Measurements from ENCODE around the gene PRICKLE3. TPM values are rescaled to one million over a fixed set of nuclear protein-coding genes. Genes with fewer than 3 reads are reported as not detected.
"Not testable (repeated sequence)": the region's sequence is repeated elsewhere in the genome, so short reads cannot be mapped to it uniquely, and the experiment has no call there.

PRICKLE3 gene
- total RNA-seq, 1 donor from 2014 or later = 9.7 TPM

- no peak for DNase-seq
Measured at GRCh38 chrX:49179358-49179757, 6.8 kb downstream of the PRICKLE3 start.

DNA sequence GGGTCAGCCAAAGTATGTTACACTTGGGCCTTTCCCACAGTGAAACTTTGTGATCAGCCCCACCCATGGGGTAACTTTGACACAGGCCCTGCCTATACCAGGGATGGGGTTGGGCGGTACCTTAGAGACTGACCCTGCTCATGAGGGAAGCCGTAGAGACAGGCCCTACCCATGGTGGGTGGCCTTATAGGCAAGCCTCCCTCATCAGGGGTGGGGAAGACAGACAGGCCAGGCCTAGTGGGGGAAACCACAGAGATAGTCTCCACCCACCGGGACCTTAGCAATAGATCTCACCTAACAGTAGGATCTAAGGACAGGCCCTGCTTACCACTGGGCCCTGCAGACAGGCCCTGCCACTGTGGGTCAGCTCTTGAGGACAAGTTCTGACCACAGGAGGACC lies 7.6 kb downstream of the PRICKLE3 start:
- no peak for DNase-seq

GRCh38 chrX:49177873-49178480 lies 8.2 kb downstream of the PRICKLE3 start:
- DNase-seq = no peak

GRCh38 chrX:49177338-49177833 lies 8.8 kb downstream of the PRICKLE3 start:
- DNase-seq = no peak

DNA sequence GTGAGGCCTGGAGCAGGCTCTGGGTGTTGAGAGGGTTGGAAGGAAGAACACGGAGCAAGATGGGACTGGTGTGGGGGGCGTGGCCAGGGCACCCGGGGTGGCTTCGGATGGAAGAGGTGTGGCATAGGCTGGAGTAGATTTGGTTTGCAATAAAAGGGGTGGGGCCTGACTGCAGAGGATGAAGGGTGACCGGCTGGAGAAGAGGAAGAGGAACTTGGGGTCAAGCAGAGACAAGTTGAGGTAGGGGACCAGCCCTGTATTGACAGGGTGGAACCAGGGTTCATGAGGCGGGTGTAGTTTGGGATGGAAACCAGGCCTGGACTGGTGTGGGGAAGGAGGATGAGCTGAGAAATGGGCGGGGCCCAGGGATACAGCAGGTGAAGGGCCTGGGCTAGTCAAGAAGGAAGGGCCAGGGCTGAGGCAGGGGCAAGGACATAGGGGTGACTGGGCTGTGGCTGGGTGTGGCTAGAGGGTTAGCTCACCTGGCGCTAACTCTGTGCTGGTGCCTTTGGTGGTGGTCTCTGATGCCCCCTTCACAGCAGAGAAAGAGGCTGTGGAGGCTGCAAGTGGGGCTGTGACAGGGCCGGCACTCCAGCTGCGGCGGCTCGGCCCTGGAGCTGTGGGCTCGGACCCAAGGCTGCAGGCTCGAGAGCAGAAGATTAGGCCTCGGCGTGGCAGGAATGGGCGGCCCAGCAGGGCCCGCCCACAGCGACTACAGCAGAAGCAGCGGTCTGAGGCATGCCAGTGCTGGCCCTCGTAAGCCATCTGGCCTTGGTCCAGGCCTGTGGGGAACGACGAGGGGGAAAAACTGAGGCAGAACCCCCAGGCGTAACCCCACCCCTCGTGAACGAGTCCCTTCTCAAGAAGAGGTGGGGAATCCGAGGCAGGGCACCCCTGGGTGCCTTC lies 9.5 kb downstream of the PRICKLE3 start:
- no peak for DNase-seq

DNA sequence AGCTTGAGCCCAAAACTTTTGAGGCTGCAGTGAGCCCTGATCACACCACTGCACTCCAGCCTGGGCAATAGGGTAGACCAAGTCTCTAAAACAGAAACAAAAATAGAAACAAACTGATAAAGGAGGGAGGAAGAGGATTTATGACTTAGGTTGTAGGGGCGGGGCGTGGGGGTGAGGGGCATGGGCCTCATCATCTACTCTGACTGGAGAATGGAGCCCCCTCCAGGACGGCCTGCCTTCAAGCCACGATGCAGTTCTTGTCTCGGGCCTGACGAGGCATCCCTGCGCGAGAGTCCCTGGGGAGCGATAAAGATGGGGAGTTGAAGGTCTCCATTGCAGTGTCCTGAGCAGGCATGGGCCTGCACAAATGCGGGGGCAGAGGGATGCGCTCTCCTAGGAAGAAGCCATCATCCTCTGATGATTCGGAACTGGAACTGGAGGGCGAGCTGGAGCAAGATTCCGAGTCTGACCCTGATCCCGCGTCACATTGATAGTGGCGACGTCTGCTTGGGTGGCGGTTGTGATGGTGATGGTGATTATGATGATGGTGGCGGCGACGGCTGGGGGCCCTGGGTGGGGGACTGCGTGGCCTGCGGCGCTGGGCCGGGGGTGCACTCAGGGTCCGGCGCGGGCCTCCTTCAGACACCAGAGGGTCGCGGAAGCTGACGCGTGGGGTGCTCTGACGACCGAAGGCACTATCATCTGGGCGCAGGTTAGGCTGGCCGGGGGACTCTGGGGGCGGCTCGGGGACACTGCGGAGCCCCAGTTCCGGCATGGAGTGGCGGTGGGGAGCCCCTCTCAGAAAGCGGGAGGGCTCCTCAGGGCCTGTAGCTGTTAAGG lies 10.5 kb downstream of the PRICKLE3 start:
- DNase-seq = no peak

DNA sequence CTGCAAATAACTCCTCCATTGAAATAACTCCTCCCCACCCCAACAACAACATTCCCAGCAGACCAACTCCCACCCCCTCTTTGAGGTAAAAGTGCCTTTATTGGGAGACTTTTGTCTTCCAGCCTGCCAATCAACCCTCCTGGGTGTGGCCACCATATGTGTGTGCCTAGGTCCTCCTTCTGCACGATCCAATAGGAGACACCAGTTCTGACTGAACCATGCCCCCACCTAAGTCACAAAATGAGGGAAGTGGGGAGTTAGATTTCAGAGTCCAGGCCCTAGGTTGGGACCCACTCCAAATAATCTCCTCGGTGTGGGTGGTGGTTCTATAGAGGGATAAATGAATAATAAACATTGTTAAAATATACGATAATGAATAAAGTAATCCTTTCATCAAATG lies 11.4 kb downstream of the PRICKLE3 start:
- DNase-seq = no peak

GRCh38 chrX:49173544-49173943 lies 12.6 kb downstream of the PRICKLE3 start:
- DNase-seq = not testable (repeated sequence)

DNA sequence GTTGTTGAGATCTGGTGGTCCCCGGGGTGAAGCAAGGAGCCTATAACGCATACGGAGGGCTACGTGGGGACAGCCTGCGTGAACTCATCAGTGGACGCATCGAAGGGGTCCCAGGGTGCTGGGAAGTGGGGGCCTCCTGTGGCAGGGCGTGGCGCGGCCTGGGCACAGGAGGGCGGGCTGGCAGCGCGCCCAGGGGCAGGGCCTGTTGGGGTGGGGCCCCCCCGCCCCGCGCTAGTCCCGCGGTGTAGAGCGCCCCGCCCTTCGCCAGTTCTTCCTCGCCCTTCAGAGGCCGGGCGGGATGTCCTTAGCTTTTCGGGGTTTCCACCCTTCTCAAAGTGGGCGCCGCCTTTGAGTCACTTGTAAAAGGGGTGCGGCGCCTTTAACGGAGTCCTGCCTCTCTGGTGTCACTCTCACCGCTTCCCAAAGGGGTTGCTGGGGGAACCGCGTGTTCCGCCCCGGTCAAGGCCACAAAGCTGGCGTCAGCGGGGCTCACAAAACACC lies 13.8 kb downstream of the PRICKLE3 start:
- DNase-seq = peak; percentile 47

GRCh38 chrX:49171752-49172279 lies 14.4 kb downstream of the PRICKLE3 start, which contains the start of gene PLP2:
Gene PLP2, plus strand, starts transcription at chrX:49171898. Its CDS starts 103 bp downstream, at chrX:49172001.
- peak; percentile 56 for DNase-seq

DNA sequence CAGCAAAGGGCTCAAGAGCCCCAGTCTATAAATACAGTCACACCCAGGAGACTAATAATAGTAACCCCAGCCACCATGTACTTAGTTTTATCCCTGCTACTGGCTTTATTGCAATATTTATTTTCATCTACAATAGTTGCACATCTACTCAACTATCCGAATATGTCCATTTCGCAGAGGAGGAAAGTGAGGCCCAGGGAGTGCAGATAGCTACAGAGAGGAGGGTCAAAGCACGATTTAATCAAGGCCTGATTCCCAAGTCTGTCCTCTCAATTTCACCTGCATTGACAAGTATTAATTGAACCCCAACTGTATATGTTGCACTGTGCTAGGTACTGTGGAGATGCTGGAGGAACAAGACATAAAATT lies 18.4 kb downstream of the PRICKLE3 start:
- no peak for DNase-seq

- DNase-seq = peak; percentile 63
Measured at GRCh38 chrX:49166914-49167739, 19.0 kb downstream of the PRICKLE3 start.

DNA sequence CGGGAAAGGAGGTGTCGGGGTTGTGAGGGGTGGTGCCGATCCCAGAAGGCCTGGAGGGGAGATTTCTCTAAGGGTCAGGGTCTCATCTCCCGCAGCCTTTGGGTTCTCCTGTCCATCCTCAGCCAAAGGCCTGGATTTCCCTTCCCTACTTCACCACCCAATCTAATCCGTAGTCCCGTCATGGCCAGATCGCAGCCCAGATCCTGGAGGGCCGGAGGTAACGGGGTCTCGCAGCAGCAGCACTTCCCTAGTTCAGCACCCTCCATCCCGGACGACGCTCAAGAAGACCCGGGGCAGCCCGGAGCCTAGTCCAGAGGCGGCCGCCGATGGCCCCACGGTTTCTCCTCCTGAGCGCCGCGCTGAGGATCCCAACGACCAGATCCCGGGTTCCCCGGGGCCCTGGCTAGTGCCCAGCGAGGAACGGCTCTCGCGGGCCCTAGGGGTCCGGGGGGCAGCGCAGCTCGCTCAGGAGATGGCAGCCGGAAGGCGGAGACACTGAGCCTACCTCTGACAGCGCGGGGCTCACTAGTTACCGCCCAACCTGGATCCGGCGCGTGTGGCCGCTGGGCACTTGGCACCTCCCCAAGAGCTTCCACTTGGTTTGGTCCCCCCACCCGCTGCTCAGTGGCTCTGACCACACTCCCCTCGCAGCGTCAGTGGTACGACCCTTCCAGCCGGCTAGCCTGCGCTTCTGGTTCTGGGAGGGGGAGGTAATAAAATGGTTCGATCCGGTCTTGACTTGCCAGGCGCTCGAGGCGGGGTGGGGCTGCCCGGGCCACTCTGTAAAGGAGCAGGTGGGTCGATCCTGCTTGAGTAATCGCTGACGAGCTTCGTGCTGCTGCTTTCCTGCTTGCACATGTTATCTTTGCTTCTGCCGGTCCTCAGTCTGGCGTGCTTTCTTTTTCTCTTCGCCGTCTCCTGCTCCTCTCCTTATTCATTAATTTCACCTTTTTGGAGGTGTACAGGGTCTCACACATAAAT lies 20.0 kb downstream of the PRICKLE3 start:
- DNase-seq = peak; percentile 88

DNA sequence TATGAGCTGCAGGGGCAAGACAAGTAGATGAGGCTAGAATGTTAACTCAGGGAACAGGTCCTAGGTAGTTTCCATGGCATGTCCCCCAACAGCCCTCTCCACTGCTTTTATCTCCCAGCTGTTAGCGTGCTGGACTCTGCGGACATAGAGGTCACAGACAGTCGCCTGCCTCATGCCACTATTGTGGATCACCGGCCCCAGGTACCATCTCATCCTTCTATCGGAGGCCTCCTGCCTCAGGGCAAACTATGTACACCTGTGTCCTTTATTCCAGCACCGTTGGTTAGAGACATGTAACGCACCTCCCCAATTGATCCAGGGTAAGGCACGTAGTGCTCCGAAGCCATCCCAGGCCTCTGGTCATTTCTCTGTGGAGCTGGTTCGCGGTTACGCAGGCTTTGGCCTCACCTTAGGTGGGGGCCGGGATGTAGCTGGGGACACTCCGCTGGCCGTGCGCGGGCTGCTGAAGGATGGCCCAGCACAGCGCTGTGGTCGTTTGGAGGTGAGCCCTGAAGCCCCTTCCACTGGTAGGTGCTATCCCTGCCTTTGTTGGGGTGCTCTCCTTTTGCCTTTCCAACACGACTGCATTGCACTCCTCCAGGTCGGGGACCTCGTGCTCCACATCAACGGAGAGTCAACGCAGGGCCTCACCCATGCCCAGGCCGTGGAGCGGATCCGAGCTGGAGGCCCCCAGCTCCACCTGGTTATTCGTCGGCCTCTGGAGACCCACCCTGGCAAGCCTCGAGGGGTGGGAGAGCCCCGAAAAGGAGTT lies 21.4 kb downstream of the PRICKLE3 start:
- no peak for DNase-seq

GRCh38 chrX:49163555-49164419 lies 22.4 kb downstream of the PRICKLE3 start:
- DNase-seq = peak; percentile 88

GRCh38 chrX:49162620-49163019 lies 23.6 kb downstream of the PRICKLE3 start, which contains the start of gene MAGIX:
Gene MAGIX, plus strand, starts transcription at chrX:49162758. Its CDS starts 132 bp downstream, at chrX:49162890.
- DNase-seq = no peak

DNA sequence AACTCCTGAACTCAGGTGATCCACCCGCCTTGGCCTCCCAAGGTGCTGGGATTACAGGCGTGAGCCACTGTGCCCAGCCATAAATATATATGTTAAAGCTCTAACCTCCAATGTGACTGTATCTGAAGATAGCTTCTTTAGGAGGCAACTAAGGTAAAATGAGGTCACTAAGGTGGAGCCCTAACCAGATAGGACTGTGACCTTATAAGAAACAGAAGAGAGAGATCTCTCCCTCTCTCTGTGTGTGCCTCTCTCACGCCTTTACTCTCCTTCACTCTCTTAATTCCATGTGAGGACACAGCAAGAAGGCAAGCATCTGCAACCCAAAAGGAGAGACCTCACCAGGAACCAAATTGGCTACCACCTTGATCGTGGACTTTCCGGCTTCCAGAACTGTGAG lies 24.5 kb downstream of the PRICKLE3 start:
- no peak for DNase-seq

DNA sequence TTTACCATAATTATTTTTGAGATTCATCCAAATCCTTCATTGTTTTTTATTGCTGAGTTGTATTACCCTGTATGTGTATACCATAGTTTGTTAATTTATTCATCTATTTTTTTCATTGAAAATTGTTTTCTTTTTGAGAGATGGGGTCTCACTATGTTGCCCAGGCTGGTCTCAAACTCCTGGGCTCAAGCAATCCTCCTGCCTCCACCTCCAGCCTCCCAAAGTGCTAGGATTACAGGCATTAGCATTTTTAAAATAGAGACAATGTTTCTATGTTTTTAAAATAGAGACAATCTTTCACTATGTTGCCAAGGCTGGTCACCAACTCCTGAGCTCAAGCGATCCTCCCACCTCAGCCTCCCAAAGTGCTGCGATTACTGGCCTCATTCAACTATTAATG lies 25.3 kb downstream of the PRICKLE3 start:
- no peak for DNase-seq

Data from dermis blood vessel endothelial cell (primary cell).